Measurements from ENCODE around the gene ADAMTS3.

DNA sequence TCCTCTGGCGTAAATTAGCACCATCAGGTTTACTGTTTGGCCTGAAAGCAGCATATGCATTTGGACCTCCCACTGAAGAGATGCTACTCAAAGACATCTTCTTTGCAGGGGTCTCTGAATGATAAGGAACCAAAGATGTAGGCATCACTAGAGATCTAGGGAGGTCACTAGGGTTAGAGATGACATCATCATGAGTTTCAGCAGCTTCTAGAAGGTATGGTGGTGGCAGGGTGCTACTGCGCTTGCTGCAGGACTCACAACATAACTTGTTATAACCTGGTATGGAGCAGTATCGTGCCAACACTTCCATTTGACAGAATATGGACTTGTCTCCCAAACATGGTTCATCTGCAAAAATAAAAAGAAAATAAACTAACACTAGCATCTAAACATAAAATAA, 285.7 kb downstream of the ADAMTS3 start:
- TF ChIP-seq, protein P1, sequence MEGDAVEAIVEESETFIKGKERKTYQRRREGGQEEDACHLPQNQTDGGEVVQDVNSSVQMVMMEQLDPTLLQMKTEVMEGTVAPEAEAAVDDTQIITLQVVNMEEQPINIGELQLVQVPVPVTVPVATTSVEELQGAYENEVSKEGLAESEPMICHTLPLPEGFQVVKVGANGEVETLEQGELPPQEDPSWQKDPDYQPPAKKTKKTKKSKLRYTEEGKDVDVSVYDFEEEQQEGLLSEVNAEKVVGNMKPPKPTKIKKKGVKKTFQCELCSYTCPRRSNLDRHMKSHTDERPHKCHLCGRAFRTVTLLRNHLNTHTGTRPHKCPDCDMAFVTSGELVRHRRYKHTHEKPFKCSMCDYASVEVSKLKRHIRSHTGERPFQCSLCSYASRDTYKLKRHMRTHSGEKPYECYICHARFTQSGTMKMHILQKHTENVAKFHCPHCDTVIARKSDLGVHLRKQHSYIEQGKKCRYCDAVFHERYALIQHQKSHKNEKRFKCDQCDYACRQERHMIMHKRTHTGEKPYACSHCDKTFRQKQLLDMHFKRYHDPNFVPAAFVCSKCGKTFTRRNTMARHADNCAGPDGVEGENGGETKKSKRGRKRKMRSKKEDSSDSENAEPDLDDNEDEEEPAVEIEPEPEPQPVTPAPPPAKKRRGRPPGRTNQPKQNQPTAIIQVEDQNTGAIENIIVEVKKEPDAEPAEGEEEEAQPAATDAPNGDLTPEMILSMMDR (conservative IDR thresholded peaks at IDR 0.05; ENCODE audit: low read length) = no peak
- no peak for TF ChIP-seq EZH2phosphoT487 (IDR thresholded peaks at IDR 0.05; ENCODE audit: borderline replicate concordance)
